COLO668 (cell line): ENCODE measurements around the gene AKAP13.
"Not testable (repeated sequence)": the region's sequence is repeated elsewhere in the genome, so short reads cannot be mapped to it uniquely, and the experiment has no call there.

Experiments used
- DNase-seq: peaks from one replicate; lab custom pipeline; 2025; ENCODE audit not compliant: unreplicated experiment; lab: John Stamatoyannopoulos, UW

Gene AKAP13

GRCh38 chr15:85349062-85349461 lies 31.3 kb upstream of the AKAP13 start:
- not testable (repeated sequence) for DNase-seq

GRCh38 chr15:85350395-85350794 lies 30.0 kb upstream of the AKAP13 start:
- DNase-seq = no peak

DNA sequence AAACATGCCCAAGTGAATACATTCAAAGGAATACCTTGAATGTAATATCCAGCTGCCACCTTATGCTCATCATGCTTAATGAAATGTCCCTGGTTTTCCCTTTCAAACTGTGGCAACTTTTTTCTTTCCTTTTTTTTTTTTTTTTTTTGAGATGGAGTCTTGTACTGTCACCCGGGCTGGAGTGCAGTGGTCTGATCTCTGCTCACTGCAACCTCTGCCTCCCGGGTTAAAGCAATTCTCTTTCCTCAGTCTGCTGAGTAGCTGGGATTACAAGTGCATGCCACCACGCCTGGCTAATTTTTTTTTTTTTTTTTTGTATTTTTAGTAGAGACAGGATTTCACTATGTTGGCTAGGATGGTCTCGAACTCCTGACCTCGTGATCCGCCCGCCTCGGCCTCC lies 28.9 kb upstream of the AKAP13 start:
- not testable (repeated sequence) for DNase-seq

DNA sequence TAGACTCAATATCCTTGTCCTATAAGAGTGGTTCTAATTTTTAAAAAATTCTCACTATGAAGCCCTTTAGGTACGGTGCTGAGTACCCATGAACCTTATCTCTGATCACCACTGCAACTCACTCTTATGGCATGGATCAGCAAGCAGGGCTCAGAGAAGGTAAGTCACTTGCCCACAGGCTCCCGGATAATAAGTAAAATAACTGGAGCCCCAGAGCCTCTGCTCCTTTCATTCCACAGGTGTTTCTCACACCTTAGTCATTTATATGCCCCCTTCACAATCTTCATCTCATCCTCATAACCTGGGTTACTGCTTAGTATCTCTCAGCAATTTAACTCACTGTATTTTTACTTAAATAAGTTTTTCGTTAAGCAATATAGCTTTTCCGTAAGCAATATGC lies 28.4 kb upstream of the AKAP13 start:
- DNase-seq = no peak

GRCh38 chr15:85353516-85353915 lies 26.9 kb upstream of the AKAP13 start:
- no peak for DNase-seq

- no peak for DNase-seq
Measured at GRCh38 chr15:85354461-85354860, 25.9 kb upstream of the AKAP13 start.

- DNase-seq = no peak
Measured at GRCh38 chr15:85354948-85355347, 25.5 kb upstream of the AKAP13 start.

DNA sequence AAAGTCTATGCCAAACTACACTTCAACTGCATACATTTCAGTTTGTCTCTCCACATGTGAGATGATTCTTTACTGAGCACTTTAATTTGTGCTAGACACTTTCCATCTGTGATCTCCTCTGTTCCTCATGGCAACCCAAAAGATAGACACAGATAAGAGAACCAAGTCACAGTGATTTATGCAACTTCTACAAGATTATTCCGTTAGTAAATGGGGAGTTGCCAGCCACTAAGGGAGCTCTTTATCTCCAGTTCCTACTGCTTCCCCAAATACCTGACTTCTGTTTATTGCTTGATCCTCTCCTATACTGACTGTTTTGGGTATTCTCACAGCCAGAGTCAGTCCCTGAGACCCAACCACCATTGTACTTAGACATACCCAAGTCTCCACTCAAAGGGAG lies 24.1 kb upstream of the AKAP13 start:
- no peak for DNase-seq

GRCh38 chr15:85361323-85361722 lies 19.1 kb upstream of the AKAP13 start:
- no peak for DNase-seq

- no peak for DNase-seq
Measured at GRCh38 chr15:85362436-85363081, 17.8 kb upstream of the AKAP13 start.

- no peak for DNase-seq
Measured at GRCh38 chr15:85365980-85366379, 14.4 kb upstream of the AKAP13 start.

- no peak for DNase-seq
Measured at GRCh38 chr15:85367741-85368140, 12.7 kb upstream of the AKAP13 start.

DNA sequence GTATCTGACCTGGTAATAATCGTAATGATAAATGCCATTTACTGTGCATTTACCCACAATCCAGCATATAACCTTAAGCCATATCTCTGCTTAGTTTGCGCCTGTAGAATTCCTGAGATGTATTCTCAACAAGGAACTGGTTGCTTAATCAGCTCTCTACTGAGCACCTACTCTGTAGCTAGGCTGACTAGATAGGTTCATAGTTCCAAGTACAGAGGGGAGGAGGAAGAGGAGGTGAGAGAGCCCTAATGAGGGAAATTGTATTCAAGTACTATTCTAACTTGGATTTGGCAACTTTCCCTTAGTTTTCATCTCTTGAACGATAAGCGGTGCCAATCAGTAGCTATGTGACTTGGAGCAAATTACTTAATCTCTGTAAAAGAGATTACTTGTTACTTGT lies 5.6 kb upstream of the AKAP13 start:
- no peak for DNase-seq

GRCh38 chr15:85377269-85377668 lies 3.1 kb upstream of the AKAP13 start:
- DNase-seq = no peak

DNA sequence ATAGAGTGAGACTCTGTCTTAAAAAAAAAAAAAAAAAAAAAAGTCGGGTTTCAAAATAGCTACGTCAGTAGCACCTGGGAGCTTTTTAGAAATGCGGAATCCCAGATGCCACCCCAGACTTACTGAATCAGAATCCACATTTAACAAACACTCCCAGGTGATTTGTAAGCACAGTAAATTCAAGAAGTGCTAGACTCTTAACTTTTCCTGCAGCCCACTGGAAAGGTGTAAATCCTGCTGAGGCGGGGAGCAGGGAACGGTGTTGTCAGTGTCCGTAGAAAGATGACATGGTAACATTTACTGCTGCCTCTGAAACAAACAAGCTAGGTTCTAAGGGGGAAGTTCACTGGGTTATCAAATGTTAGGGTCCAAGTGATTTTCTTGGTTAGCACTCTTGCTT lies 2.4 kb upstream of the AKAP13 start:
- no peak for DNase-seq

DNA sequence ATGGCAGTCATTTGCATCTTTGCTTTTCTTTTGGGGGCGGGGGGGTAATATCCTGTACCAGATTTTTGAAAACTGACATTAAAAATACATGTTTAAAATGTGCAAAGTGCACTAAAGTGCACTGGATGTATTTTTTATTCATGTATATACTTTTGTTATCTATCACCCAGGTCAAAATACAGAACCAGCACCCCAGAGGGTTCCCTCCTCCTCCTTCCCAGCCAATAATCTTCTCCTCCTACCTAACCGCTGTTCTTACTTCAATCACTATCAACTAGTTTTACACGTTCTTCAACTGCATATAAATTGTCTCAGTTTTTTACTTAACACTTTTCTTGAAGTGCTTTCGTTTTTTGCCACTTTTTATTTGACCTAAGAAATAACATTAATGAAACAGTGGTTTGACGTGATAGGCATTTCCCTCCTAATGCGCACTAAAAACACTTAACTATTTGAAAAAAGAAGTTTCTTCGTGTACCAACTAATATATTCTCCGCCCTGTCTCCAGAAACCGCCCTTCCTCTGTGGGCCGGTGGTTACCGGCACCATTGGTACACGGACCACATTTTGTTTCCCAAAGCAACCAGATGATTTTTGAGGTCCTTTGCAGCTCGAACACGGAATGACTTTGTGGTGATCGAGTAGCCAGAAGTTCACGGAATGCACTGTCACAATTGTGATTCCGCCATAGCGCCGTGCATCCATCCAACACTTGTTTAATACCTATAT lies 836 bp upstream of the AKAP13 start:
- peak; percentile 9 for DNase-seq

DNA sequence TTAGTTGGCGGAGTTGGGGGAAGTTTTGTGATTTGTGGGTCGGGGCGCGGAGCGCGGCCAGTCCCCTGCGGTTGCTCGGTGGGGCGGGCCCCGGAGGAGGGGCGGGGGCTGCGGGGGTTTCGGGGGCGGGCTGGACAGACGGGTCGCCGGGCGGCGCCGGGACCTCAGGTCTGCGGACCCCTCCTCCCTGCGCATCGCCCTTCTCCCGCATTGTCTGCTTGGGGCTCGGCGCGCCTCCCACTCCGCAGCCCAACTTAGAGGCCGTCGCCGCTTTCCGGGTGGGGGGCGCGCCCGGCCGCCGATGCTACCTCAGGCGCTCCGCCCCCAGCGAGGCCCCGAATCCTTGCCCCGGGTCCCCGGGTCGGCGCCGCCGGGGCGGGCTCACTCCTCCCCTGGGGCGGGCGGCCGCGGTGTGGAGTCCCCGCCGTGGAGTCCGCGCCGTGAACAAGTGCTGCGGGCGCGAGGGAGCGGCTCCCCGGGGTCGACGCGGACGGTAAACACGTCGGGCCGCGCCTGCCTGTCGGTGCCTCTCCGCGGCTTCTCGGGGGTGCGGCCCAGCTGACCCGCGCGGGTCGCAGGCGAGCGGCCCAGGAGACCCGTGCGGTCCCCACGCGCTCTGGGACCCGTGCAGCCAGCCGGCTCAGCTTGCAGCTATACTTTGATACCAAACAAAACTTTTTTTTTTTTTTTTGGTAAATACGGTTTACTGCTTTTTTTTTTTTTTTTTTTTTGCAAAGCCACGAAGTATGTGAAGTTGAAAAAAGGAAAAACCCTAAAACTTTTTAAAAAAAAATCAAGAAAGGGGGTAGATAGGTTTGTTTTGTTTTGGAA lies 624 bp downstream of the AKAP13 start:
- DNase-seq = peak; percentile 60

DNA sequence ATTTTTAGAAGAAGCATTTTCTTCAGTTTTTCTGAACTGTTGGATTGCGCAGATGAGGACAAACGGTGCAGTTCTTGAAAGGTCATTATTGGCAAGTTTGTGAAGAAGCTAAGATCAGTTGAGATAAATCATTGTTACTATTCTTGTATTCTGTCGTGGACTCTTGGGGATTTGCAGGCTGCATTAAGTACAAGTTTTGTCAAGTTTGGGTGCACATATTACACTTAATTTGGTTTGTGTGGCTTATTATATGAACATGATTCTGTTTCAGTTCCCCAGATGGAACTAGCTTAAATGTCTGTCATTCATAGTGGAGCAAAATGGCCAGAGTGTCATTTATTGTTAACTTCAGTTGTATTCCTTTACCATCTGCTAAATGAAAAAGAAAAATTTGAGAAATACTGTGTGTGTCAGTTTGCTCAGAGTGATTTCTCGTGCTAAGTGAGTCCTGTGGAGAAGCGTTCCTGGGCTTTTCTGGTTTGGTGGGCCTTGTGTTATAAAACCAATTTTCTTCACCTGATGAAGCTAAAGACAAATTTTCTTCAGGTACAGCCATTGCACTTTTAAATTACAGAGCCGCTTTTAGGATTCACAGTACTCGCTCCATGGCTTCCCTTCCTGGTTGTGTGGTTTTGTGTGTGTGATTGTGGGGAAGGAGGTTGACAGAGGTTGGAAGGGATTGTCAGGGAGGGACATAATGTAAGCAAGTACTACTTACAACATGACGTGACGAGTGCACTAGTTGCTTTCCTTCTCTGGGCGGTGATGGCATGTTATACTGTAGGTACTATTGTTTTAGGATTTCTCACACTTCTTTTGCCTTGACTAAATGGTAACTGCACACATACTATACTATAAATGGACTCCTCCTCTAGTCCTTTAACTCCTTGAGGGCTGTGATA lies 1.7 kb downstream of the AKAP13 start:
- DNase-seq = no peak

GRCh38 chr15:85382942-85383341 lies 2.5 kb downstream of the AKAP13 start:
- no peak for DNase-seq

DNA sequence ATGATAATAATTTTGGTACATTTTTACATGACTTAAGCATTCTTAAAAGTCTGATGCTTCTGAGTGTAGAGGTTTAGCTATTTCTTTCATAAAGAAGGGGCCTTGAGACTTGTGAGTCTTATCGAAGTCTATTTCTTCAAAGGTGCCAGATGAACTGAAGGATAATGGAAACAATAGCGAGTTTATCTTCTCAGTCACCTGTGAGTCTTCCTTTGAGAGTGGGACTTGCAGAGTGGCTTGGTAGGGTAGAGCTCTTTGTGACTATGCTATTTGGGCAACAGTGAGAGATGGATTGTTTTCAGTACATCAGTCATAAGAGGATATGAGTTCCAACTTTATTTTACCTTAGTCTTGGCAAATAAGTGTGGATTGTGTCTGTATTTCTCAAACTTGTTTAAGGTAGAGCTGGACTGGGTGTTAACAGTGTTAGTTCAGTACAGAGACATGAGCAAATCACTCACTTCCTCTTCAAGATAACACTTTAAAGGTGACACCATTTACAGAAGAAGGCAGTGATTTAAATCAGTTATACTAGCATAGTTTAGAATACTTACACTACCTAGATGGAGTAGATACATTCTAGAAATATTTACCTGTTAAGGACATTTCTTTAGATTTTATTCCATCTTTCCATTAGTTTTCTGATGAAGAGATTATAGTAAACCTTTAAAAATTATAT lies 3.2 kb downstream of the AKAP13 start:
- no peak for DNase-seq
